Measurements from ENCODE around the gene SETD9. TPM values are rescaled to one million over a fixed set of nuclear protein-coding genes. Genes with fewer than 3 reads are reported as not detected.

The SETD9 gene
- total and polyA plus RNA-seq, 2 of the 13 experiments (the other 11 are each of a cell fraction or from before 2014, with no cell fraction given): 4.8 to 17.8 TPM

- TF ChIP-seq GZF1 (CRISPR knock-in tag; IDR thresholded peaks at IDR 0.05): no peak
Observed at GRCh38 chr5:56898213-56898612, 11.2 kb upstream of the SETD9 start (continued).

- CTCF ChIA-PET (ENCODE audit: low intra/inter-chr PET ratio, low total read pairs): interaction anchor here (0.8 to 2.4 kb wide), 6 partner anchors 96 to 321 kb away, joined by 3 to 22 read pairs (median 6); no protein-coding TSS in a partner anchor
- Histone ChIP-seq H3K27me3 (ENCODE audit: control insufficient read depth in 1 of 2, insufficient read depth in 2 of 2, low read length in 2 of 2) (no peaks in the 10 kb centered on the region), H3K4me1 (ENCODE audit: insufficient read depth, low read length) (no peaks in the 10 kb centered on the region; the same call in 1 of the 2 replicates), H3K4me2 (ENCODE audit: low read depth, low read length) (no peak overlapping the region), H4K20me1 (ENCODE audit: insufficient read depth, low read length) (no peaks in the 10 kb centered on the region), H3K9me3 (ENCODE audit: low read length) (no peaks in the 10 kb centered on the region), H2AFZ (ENCODE audit: low read length) (no peak overlapping the region), H3K27ac (ENCODE audit: extremely low read length, insufficient read depth, low read length) (no peak overlapping the region), H3K4me3 (replicated peaks in 1 of 3; ENCODE audit: insufficient read depth in 1 of 3, low read depth in 2 of 3, low read length in 3 of 3) (no peak overlapping the region), H3K9ac (ENCODE audit: insufficient read depth, low read depth, low read length) (no peak overlapping the region), H3K36me3 (replicated peaks in 1 of 2; ENCODE audit: control insufficient read depth in 1 of 2, insufficient read depth in 2 of 2, low read length in 2 of 2) (no peaks in the 10 kb centered on the region; a peak in 2 of 5 replicates), H3K79me2 (ENCODE audit: insufficient read depth, low read length) (no peaks in the 10 kb centered on the region)
- no peak for TF ChIP-seq ZNF546 (CRISPR knock-in tag; conservative IDR thresholded peaks at IDR 0.05)
- TF ChIP-seq RARA (CRISPR knock-in tag; IDR thresholded peaks at IDR 0.05): no peak
- TF ChIP-seq ZBTB21 (CRISPR knock-in tag; IDR thresholded peaks at IDR 0.05): no peak
- no peak for TF ChIP-seq ZBTB38 (CRISPR knock-in tag; IDR thresholded peaks at IDR 0.05)
- no peak for TF ChIP-seq ZNF337 (CRISPR knock-in tag; IDR thresholded peaks at IDR 0.05; ENCODE audit: borderline replicate concordance, low read depth)
- TF ChIP-seq ZNF75D (CRISPR knock-in tag; IDR thresholded peaks at IDR 0.05; ENCODE audit: borderline replicate concordance): no peak
- TF ChIP-seq GPN1 (CRISPR knock-in tag; IDR thresholded peaks at IDR 0.05; ENCODE audit: borderline replicate concordance): no peak
- no peak for TF ChIP-seq ZNF720 (CRISPR knock-in tag; IDR thresholded peaks at IDR 0.05)
- TF ChIP-seq ISL2 (CRISPR knock-in tag; IDR thresholded peaks at IDR 0.05): no peak
- TF ChIP-seq SAFB2 (CRISPR knock-in tag; IDR thresholded peaks at IDR 0.05; ENCODE audit: borderline replicate concordance, low read depth): no peak
- TF ChIP-seq PAX8 (CRISPR knock-in tag; IDR thresholded peaks at IDR 0.05; ENCODE audit: borderline replicate concordance): no peak
- TF ChIP-seq ZNF333 (CRISPR knock-in tag; IDR thresholded peaks at IDR 0.05; ENCODE audit: borderline replicate concordance): no peak
- TF ChIP-seq ELF1 (CRISPR knock-in tag; IDR thresholded peaks at IDR 0.05): no peak
- POLR2A ChIA-PET: no interaction called here
- peak; percentile 24 for ATAC-seq
- in situ Hi-C loops (cut with HindIII; ENCODE audit: extremely low pct_ligation_motif_present, low pct_unique_long_range_greater_than_20kb) (loop anchor here (5.0 to 10.0 kb wide), 2 partner anchors 237 to 314 kb away; no protein-coding TSS in a partner anchor), intact Hi-C loops (cut with micrococcal nuclease; ENCODE audit: unreplicated experiment) (loop anchor here (2.0 kb wide), 1 partner anchor 320 kb away; no protein-coding TSS in a partner anchor)
- WGBS (ENCODE audit: low lambda C conversion rate): 36% methylated on average over 4 of the region's 4 CpGs
- no peak for DNase-seq (ENCODE audit: low spot score)
- BruUV-seq (replicated peaks): no TSS peak
- FAIRE-seq: no peak
Observed at GRCh38 chr5:56900395-56900794, 9.0 kb upstream of the SETD9 start.

Data from HepG2 (cell line).